ENCODE results near the gene RBM19.

GRCh38 chr12:113768850-113769249, 197.3 kb downstream of the RBM19 start:
- no peak for TF ChIP-seq CTCF (IDR thresholded peaks at IDR 0.05; ENCODE audit: low read length)
- no peak for TF ChIP-seq EZH2 (IDR thresholded peaks at IDR 0.05; ENCODE audit: borderline replicate concordance, low read length)
